GM21825 (cell line): Measurements from ENCODE around the gene MPV17.
"Not testable (repeated sequence)": the region's sequence is repeated elsewhere in the genome, so short reads cannot be mapped to it uniquely, and the experiment has no call there.

Experiments
- ATAC-seq: cut with Tn5 transposase; IDR thresholded peaks from one replicate; pipeline ENCODE4 v1.9.1; 2021; ENCODE audit warnings: mild to moderate bottlenecking, moderate library complexity; ENCODE audit not compliant: unreplicated experiment

MPV17 gene

GRCh38 chr2:27300606-27301005 lies 22.3 kb downstream of the MPV17 start:
- ATAC-seq: not testable (repeated sequence)

GRCh38 chr2:27298391-27299080 lies 24.4 kb downstream of the MPV17 start:
- no peak for ATAC-seq

- ATAC-seq: no peak
These were observed 25.7 kb downstream of the MPV17 start for GRCh38 chr2:27297195-27297594.

GRCh38 chr2:27296481-27296880 lies 26.4 kb downstream of the MPV17 start:
- no peak for ATAC-seq

- ATAC-seq: no peak
These were observed 28.0 kb downstream of the MPV17 start for GRCh38 chr2:27294928-27295327.

- no peak for ATAC-seq
These were observed 31.0 kb downstream of the MPV17 start for GRCh38 chr2:27291865-27292264.

- no peak for ATAC-seq
These were observed 32.3 kb downstream of the MPV17 start for GRCh38 chr2:27290549-27290948.

GRCh38 chr2:27288610-27289009 lies 34.3 kb downstream of the MPV17 start:
- no peak for ATAC-seq

GRCh38 chr2:27285481-27285880 lies 37.4 kb downstream of the MPV17 start:
- ATAC-seq: no peak

- ATAC-seq: no peak
These were observed 37.9 kb downstream of the MPV17 start for GRCh38 chr2:27284996-27285395.

GRCh38 chr2:27282892-27283291 lies 40.0 kb downstream of the MPV17 start:
- ATAC-seq: no peak

- ATAC-seq: no peak
These were observed 40.9 kb downstream of the MPV17 start, which contains the start of gene TRIM54 for GRCh38 chr2:27281855-27282559. Gene TRIM54, plus strand, starts transcription at chr2:27282429. Its CDS starts 303 bp downstream, at chr2:27282732.

GRCh38 chr2:27281442-27281841 lies 41.5 kb downstream of the MPV17 start:
- ATAC-seq: no peak

- ATAC-seq: no peak
These were observed 42.1 kb downstream of the MPV17 start for GRCh38 chr2:27280826-27281225.

- ATAC-seq: no peak
These were observed 44.9 kb downstream of the MPV17 start for GRCh38 chr2:27278010-27278409.

- no peak for ATAC-seq
These were observed 47.4 kb downstream of the MPV17 start, which contains the start of gene DNAJC5G for GRCh38 chr2:27275211-27276150. Gene DNAJC5G, plus strand, starts transcription at chr2:27275433. Its CDS starts 1,296 bp downstream, at chr2:27276729.

GRCh38 chr2:27272537-27273522 lies 50.1 kb downstream of the MPV17 start:
- ATAC-seq: not testable (repeated sequence)

- ATAC-seq: no peak
These were observed 51.1 kb downstream of the MPV17 start for GRCh38 chr2:27271631-27272340.

GRCh38 chr2:27270670-27271069 lies 52.2 kb downstream of the MPV17 start:
- ATAC-seq: no peak
